ENCODE data around the gene MYH2. TPM values are rescaled to one million over a fixed set of nuclear protein-coding genes. Genes with fewer than 3 reads are reported as not detected.

Gene MYH2
- total RNA-seq, 1 experiment from 2014 or later, result not detected

DNA sequence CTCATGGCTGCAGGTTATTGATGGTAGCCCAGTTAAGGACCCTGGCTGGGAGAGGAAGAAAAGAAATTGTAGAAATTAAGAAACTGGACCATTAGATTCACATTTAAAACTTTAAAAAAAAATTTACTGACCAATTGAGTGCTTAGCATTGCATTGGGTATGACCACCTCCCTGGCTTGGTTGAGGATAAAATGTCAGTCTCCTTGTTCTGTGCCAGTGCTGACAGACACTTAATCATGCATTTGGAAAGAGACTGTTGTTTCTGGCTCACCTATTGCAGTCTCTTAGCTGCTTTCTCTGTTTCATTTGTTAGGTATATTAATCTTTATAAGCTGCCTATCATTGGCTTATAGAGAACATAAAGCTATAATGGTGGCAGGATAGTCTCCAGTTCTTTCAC, 32.8 kb downstream of the MYH2 start:
- H3K36me3 Mint-ChIP-seq (ENCODE audit: insufficient read depth, unreplicated experiment), result no peaks in the 10 kb centered on the region
- no peaks in the 10 kb centered on the region for H3K4me1 Mint-ChIP-seq (ENCODE audit: low read depth, unreplicated experiment)
- CTCF ChIA-PET, result no interaction called here
- intact Hi-C loops (cut with micrococcal nuclease; ENCODE audit: unreplicated experiment), result no loop called here
- TF ChIP-seq, protein P1, sequence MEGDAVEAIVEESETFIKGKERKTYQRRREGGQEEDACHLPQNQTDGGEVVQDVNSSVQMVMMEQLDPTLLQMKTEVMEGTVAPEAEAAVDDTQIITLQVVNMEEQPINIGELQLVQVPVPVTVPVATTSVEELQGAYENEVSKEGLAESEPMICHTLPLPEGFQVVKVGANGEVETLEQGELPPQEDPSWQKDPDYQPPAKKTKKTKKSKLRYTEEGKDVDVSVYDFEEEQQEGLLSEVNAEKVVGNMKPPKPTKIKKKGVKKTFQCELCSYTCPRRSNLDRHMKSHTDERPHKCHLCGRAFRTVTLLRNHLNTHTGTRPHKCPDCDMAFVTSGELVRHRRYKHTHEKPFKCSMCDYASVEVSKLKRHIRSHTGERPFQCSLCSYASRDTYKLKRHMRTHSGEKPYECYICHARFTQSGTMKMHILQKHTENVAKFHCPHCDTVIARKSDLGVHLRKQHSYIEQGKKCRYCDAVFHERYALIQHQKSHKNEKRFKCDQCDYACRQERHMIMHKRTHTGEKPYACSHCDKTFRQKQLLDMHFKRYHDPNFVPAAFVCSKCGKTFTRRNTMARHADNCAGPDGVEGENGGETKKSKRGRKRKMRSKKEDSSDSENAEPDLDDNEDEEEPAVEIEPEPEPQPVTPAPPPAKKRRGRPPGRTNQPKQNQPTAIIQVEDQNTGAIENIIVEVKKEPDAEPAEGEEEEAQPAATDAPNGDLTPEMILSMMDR (IDR thresholded peaks at IDR 0.05; ENCODE audit: unreplicated experiment), result no peak
- H3K27me3 Mint-ChIP-seq (ENCODE audit: unreplicated experiment), result no peaks in the 10 kb centered on the region
- H3K9me3 Mint-ChIP-seq (ENCODE audit: low read depth, unreplicated experiment), result no peaks in the 10 kb centered on the region
- BruUV-seq (replicated peaks), result no TSS peak
- DNase-seq, result no peak
- no peak overlapping the region for H3K4me3 Mint-ChIP-seq (ENCODE audit: low read depth, unreplicated experiment)
- H3K27ac Mint-ChIP-seq (ENCODE audit: unreplicated experiment), result no peak overlapping the region

DNA sequence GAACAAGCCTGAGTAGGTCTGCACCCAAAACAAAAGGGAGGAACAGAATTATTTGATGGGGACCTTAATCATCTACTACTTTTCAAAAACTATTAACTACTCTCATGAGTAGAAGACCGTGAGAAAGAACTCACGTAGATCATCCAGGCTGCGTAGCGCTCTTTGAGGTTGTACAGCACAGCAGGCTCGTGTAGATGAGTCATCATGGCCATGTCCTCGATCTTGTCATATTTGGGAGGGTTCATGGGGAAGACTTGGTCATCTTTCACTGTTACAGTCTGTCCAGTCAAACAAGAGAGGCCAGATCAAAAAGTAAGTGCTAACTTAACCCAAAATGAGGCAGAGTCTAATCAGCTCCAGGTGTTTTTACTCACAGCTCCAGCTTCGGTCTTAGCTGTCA, 33.4 kb downstream of the MYH2 start:
- intact Hi-C loops (cut with micrococcal nuclease; ENCODE audit: unreplicated experiment), result no loop called here
- TF ChIP-seq, protein P1 (IDR thresholded peaks at IDR 0.05; ENCODE audit: unreplicated experiment), result no peak
- Mint-ChIP-seq H3K4me1 (ENCODE audit: low read depth, unreplicated experiment) (no peaks in the 10 kb centered on the region), H3K9me3 (ENCODE audit: low read depth, unreplicated experiment) (no peaks in the 10 kb centered on the region), H3K4me3 (ENCODE audit: low read depth, unreplicated experiment) (no peak overlapping the region), H3K27me3 (ENCODE audit: unreplicated experiment) (no peaks in the 10 kb centered on the region), H3K27ac (ENCODE audit: unreplicated experiment) (no peak overlapping the region), H3K36me3 (ENCODE audit: insufficient read depth, unreplicated experiment) (no peaks in the 10 kb centered on the region)
- CTCF ChIA-PET, result no interaction called here
- DNase-seq, result no peak
- no TSS peak for BruUV-seq (replicated peaks)

DNA sequence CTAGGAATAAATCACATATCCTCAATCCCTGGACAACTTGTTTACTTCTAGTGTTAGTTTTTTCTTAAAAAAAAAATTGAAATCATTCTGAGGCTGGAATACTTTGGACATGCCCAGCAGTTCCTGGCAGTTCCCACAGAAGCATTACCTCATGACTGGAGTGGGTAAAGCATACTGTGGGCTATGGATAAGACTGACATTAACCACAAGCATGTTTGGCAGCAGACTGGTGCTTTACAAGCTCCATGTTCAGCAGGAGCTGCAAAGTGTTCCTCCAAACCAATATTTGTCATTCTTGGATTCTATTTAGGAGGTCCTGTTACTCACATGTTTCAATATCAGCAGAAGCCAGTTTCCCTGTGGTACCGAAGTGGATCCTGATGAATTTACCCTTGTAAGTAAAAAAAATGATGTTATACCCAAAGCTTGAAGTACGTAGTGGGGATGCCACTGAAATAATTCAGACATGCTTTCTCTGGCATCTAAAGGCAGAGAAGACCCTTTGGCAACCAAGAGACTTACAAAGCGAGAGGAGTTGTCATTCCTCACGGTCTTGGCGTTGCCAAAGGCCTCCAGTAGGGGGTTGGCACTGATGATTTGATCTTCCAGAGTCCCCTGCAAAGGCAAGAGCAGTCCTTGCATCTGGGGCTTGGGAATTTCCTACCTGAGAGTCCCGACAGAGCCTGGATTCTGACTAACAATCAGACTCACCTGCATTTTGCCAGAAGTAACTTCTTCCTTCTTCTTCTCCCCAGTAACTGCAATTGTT, 36.0 kb downstream of the MYH2 start:
- no peaks in the 10 kb centered on the region for H3K36me3 Mint-ChIP-seq (ENCODE audit: insufficient read depth, unreplicated experiment)
- H3K4me1 Mint-ChIP-seq (ENCODE audit: low read depth, unreplicated experiment), result no peaks in the 10 kb centered on the region
- intact Hi-C loops (cut with micrococcal nuclease; ENCODE audit: unreplicated experiment), result no loop called here
- H3K27me3 Mint-ChIP-seq (ENCODE audit: unreplicated experiment), result no peaks in the 10 kb centered on the region
- TF ChIP-seq, protein P1 (IDR thresholded peaks at IDR 0.05; ENCODE audit: unreplicated experiment), result no peak
- no peak overlapping the region for H3K27ac Mint-ChIP-seq (ENCODE audit: unreplicated experiment)
- CTCF ChIA-PET, result no interaction called here
- no peaks in the 10 kb centered on the region for H3K9me3 Mint-ChIP-seq (ENCODE audit: low read depth, unreplicated experiment)
- BruUV-seq (replicated peaks), result no TSS peak
- no peak for DNase-seq
- H3K4me3 Mint-ChIP-seq (ENCODE audit: low read depth, unreplicated experiment), result no peak overlapping the region

DNA sequence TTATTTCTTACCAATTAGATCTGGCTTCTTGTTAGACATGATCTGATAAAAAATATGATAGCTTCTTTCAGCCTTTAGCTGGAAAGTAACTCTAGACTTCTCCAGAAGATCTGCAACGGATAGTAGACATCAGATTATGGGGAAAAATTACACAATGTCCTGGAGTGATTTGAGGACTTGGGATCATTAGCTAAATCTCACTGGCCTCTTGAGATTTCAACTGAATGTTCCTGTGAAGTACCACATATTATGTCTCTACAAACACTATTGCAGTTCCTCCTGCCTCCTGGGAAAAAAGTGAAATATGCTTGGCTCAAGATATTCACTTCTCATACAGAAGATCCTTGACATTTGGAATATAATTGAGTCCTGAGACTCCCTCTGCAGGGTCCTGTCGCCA, 36.6 kb downstream of the MYH2 start:
- intact Hi-C loops (cut with micrococcal nuclease; ENCODE audit: unreplicated experiment), result no loop called here
- Mint-ChIP-seq H3K27ac (ENCODE audit: unreplicated experiment) (no peak overlapping the region), H3K4me3 (ENCODE audit: low read depth, unreplicated experiment) (no peak overlapping the region), H3K36me3 (ENCODE audit: insufficient read depth, unreplicated experiment) (no peaks in the 10 kb centered on the region), H3K27me3 (ENCODE audit: unreplicated experiment) (no peaks in the 10 kb centered on the region), H3K4me1 (ENCODE audit: low read depth, unreplicated experiment) (no peaks in the 10 kb centered on the region), H3K9me3 (ENCODE audit: low read depth, unreplicated experiment) (no peaks in the 10 kb centered on the region)
- TF ChIP-seq, protein P1 (IDR thresholded peaks at IDR 0.05; ENCODE audit: unreplicated experiment), result no peak
- DNase-seq, result no peak
- BruUV-seq (replicated peaks), result no TSS peak
- CTCF ChIA-PET, result no interaction called here
